DMS79 (cell line): ENCODE measurements around the gene EEF1AKMT3.
"Not testable (repeated sequence)": the region's sequence is repeated elsewhere in the genome, so short reads cannot be mapped to it uniquely, and the experiment has no call there.

Experiments
- DNase-seq: peaks from one replicate; lab custom pipeline; 2025; lab: John Stamatoyannopoulos, UW

The EEF1AKMT3 gene

DNA sequence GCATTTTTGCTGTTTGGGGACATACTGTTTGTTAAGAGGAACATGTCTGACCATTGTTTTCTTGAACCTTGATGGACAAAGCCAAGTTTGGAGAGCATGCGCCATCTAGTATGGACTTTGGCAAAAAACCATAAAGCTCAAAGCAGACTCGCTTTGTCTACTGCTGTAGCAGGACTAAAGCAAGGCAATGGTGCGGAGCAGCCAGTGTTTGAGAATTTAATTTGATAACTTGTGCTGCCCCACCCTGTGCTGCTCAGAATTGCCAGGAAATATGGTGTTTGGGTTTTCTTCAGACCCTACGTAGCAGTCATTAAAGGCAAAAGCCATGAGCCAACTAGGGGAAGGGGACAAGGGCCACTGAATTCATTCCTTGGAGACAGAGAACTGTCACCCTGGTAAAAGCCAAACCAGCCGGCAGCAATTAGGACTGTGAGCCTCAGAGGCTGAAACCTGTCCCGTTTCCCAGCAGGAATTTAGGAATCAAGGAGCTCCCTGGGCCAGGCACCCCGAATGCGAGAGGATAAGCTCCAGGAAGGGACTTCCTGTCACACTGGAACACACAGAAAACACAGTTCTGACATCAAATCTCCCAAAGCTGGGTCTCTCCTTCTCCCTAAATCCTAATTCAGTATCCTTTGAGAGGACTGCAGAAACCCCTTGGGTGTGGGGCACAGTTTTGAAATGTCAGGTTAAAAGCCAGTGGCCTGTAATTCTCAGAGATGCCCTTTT, 45.0 kb downstream of the EEF1AKMT3 start:
- no peak for DNase-seq

DNA sequence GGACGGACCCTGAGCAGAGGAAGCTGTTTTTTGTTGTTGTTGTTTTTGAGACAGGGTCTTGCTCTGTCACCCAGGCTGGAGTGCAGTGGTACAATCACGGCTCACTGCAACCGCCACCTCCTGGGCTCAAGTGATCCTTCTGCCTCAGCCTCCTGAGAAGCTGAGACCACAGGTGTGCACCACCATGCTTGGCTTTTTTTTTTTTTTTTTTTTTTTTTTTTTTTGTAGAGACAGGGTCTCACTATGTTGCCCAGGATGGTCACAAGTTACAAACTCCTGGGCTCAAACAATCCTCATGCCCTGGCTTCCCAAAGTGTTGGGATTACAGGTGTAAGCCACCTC, 45.5 kb downstream of the EEF1AKMT3 start:
- DNase-seq, result not testable (repeated sequence)

DNA sequence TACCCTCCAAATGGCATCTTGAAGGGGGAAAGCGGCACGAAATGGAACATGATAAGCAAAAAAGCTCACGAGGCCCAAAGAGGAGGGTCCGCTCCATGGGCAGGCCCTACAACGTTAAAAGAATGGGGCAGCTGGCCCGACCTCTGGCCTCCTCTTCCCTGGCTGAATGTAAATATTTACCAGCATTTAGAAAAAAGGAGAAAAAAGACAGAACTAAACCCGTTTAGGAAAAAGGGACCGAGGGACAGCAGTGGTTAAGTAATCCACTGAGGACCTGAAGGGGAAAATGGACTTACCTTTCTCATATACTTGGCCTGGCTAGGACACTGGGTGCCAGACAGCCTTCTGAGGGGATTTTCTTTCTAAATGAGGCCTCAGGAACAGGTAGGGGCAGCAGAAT, 47.7 kb downstream of the EEF1AKMT3 start:
- DNase-seq, result not testable (repeated sequence)

DNA sequence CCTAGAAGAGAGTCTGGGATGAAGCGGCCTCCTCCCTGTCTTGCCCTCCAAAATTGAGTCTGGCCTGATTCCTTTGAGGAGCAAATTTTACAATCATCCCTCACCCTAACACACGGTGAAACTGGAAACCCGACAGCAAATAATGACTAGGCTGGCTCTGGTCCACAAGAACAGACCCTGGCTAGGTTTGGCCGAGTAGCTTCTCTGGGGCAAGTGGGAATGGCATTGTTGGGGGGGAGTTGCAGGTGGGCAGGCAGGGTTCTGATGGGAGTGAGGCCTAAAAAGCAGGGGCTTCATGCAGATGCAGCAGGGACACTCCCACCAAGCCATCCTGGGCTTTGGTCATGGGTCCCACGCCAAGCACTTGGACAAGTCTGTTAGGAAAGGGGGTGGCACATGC, 48.6 kb downstream of the EEF1AKMT3 start:
- DNase-seq, result not testable (repeated sequence)

DNA sequence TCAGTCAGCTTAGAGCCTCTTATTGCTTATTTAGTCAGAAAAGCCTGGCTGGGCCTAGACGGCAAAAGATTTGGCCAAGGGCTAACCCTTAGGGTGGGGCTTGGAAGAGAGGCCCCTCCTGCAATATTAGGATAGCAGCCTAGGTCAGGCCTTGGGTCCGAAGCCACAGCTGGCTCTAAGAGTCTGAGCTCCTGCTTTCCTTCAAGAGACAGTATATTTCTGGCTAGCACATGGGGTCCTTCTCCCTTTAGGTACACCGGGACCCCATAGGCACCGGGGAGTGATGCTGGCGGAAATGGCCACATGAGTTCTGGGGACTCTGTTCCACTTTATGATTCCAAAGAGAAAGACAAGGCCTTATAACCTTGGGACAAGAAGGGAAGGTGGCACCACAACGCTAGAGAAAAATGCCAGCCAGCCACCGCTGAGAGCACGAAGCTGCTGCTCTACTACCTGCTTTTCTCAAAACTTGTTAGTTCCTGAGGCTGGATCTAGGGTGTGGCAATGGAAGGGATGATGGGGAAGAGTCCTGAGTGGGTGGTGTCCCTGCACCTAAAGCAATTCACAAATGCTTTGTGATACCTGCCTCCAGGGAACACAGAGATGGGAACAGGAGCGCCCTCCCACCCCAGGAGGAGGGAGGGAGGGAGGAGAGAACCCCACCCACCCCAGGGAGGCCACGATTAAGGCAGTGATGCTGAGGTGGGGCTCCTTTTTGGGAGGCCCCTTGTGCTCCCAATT, 49.2 kb downstream of the EEF1AKMT3 start:
- no peak for DNase-seq

DNA sequence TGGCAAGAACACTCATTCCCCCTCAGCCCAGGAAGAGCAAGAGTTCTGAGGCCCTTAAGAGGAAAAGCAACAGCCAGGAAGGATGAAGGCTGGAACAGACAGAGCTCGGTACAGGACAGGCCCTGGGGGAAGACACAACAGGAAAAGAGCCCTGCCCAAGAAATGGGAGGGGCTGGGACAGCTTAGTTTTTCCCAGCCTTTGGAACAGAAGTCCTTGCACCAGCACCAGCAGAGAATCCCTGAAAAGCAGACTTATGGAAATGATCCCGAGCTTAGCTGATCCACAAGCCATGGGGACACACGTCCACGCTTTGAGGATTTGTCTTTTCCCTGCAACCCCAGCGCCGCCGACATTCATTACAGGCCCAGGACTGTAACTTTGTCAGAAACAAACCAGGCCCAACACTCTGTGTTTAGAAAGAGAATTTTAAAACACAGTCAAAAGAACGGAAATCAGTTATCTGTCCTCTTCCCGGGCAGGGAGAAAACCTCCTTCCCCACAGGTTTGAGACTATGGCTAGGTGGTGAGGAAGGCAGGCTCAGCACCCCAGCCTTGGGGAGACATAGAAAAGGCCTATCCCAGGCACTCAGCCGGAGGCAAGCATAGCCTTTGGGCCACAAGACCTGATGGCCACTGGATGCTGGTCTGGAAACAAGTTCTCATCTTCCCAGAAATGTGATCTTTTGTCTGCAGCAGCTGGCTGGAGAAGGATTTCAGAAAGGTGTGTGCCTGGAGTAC, 50.1 kb downstream of the EEF1AKMT3 start:
- no peak for DNase-seq

DNA sequence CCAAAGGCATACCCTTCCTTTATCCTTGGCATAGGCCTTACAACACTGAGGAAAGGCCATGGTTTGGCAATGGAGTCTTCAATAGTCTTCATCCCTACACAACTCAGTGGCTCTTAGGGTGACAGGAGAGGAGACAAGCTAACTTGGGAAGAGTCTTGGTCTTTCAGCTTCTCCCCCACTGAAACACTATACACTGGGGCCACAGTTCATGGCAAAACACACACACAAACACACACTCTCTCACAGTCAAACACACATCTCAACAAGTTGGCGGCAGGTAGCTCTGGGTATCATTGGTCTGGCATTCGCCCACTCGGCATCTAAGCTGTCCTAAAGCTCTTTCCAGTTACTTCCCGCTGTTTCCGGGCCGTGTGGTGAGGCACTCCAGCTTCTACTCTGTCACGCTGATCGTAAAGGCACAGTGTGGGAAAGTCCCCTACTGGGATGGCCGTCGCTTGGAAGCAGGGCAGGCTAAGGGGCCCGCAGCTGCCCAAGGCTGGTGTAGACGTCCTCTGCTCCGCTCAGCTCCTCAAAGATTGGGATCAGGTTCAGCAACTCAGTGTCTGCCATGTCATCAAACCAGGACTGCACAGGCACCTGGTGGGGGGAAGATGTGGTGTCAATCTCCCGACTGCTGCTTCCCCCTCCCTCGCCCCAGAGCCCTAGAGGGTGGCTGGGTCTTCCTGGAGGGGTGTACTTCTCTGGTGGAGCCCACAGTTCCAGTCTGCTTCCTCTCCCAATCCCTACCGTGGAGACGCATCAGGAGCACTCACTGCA, 50.9 kb downstream of the EEF1AKMT3 start:
- DNase-seq, result no peak

DNA sequence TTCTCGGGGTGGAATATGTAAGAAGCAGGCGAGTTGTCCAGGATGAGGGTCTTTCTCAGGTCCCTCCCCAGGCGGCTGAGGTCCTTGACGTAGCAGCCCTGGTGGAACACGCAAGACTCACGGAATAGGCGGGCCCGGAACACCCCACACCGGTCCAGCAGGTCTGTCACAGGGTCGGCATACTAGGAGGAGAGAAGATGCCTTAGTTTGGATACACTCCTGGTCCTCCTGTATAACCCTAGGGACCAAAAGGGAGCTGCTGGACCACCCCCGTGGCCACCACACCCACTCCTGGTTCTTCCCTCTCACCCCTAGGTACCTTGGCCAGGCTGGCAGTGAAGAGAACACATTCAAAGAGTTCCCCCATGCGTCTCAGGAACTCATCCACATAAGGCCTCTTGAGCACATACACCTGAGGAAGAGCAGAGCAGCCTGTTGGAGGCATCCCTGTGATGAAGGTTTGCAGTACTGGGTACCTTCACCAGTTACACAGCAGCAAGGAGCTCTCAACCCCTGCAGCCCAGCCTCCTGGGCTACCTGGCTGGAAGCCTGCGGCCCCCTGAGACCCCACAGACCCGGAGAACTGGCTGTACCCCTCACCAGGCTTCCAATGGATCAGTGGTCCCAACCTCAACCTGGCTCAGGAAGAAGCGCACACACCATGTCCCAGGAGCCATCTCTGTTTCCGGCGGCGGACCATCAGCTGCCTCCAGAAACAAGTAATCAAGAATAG, 51.7 kb downstream of the EEF1AKMT3 start:
- no peak for DNase-seq

DNA sequence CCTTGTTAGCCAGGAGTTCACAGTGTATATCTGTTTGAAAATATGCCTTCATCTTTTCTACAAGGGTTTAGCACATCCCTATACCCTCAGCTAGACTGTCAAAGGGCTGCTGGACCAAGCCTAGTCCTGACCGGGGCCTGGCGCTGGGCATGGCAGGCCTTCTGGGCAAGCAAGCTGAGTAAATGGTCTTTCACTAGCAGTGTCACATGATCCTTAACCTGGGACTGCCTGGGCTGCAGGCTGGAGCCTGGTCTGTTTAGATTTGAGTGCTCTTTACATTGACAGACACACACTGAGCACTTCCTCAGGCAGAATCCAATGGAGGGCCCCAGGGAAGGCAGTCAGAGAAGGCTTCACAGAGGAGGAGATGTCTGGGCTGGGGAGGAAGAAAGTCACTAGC, 53.0 kb downstream of the EEF1AKMT3 start:
- no peak for DNase-seq

DNA sequence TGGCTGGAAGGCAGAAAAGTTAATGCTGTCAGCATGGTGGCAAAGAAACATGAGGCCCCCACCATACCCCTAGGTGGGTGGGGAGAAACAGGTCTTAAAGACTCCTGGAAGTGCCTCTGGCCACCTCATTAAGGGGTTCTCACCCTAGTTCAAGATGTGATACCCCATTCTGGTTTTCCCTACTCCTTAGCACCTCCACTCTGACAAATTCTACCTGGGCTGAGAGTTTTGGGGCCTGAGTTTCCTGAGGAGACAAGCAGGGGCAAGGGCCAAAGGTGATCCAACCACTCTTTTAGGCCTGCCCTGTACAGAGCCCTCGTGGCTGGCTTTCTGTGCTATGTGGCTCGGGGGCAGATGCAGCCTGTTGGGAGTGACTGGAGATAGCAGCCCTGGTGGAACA, 54.0 kb downstream of the EEF1AKMT3 start:
- DNase-seq, result no peak

DNA sequence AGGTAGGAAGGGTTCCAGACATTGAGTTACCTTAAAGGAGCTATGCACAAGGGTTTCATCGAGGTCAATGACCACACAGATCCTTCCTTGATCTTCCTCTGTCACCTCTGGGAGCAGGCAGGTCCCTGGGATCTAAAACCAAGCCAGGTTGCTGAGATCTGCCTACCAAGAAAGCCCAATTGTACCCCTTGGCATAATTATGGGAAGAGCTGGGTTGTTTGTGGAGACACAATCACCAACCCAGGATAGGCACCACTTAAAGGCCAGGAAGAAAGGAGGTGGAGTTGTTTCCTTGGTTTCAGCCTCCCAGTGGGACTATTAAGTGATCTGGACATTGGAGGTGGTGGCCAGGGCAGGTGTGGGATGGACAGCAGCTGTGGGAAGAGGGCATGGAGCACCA, 54.6 kb downstream of the EEF1AKMT3 start:
- no peak for DNase-seq

DNA sequence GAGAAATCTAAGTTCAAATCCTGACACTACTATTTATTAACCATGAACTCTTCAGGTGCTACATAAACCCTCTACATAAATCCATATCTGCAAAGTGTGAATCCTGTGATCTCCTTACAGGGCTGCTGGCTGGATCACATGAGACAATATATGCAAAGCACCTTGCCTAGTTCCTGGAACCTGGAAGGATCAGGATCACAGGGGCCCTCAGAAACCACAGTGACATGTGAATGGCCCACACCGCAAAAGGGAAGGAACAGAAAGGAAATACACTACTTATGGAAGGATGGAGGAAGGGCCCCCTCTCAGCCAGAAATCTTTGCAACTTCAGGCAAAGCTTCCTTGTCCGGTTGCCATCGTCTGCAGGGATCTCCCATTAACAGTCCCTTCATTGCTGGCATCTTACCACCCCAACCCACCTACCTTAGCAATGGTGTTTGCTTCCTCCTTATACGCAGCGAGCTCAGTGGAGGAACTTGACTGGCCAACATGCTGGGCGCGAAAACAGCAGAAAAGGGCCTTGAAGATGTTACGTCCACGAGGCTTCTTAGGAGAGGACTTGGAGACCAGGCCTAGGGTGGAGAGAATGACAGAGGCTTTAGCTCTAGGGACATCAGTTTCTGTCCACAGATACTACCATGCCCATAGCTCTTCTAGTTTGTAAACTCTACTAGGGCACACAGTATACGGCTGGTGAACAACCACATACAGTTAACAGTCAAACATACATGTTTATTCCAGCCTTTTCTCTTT, 56.8 kb downstream of the EEF1AKMT3 start:
- DNase-seq, result no peak

DNA sequence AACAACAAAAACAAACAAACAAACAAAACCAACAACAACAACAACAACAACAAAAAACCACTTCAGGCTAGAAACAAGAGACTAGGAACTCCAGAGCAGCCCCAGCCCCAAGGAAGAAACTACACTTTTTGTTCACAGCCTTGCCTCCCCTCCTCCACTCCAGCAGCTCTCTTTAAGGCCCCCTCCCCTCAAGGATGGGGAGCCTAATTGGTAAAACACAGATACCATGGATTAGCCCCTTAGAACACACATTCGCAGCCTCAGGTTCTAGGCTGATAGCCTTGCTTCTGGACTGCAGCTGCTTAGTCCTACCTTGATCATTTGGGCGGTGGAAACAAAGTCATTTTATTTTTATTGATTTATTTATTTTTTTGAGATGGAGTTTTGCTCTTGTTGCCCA, 58.0 kb downstream of the EEF1AKMT3 start:
- no peak for DNase-seq
